KMS-11 (cell line): ENCODE data around the gene BTBD2.

ENCODE experiments used
- H2AFZ ChIP-seq: fragments of 200-600 bp; sonication (generic); 2 replicates; pipeline ENCODE4 v1.6.1; 2016; ENCODE audit warnings: antibody characterized with exemption, mixed run types, low read depth
- H3K27ac ChIP-seq: fragments of 200-600 bp; sonication (generic); 2 replicates; pipeline ENCODE4 v1.6.1; 2016; ENCODE audit warnings: mild to moderate bottlenecking, mixed run types
- H3K27me3 ChIP-seq: fragments of 200-600 bp; sonication (generic); 2 replicates; pipeline ENCODE4 v1.6.1; 2017; ENCODE audit warnings: mild to moderate bottlenecking, low read depth, mixed run types, moderate library complexity; ENCODE audit not compliant: insufficient read depth
- H3K36me3 ChIP-seq: fragments of 200-600 bp; sonication (generic); 2 replicates; pipeline ENCODE4 v1.6.1; 2017; ENCODE audit warnings: mild to moderate bottlenecking, mixed run types; ENCODE audit not compliant: insufficient read depth
- H3K4me1 ChIP-seq: fragments of 200-600 bp; sonication (generic); 2 replicates; pipeline ENCODE4 v1.6.1; 2016; ENCODE audit warnings: mild to moderate bottlenecking, low read depth, mixed run types; ENCODE audit not compliant: poor library complexity, severe bottlenecking
- H3K4me2 ChIP-seq: fragments of 200-600 bp; sonication (generic); 2 replicates; pipeline ENCODE4 v1.7.0; 2016; ENCODE audit warnings: mild to moderate bottlenecking, mixed run types
- H3K4me3 ChIP-seq: fragments of 200-600 bp; sonication (generic); IDR thresholded peaks from 2 replicates; pipeline ENCODE4 v1.6.1; 2017; ENCODE audit warnings: low read depth, low read length, mixed read lengths; ENCODE audit not compliant: insufficient read depth
- H3K79me2 ChIP-seq: fragments of 200-600 bp; sonication (generic); 2 replicates; pipeline ENCODE4 v1.6.1; 2016; ENCODE audit warnings: low read depth, mixed run types; ENCODE audit not compliant: insufficient read depth
- H3K9ac ChIP-seq: fragments of 200-600 bp; sonication (generic); 2 replicates; pipeline ENCODE4 v1.6.1; 2016; ENCODE audit warnings: mild to moderate bottlenecking, mixed run types
- H4K20me1 ChIP-seq: fragments of 200-600 bp; sonication (generic); 2 replicates; pipeline ENCODE4 v1.6.1; 2016; ENCODE audit warnings: mild to moderate bottlenecking, mixed run types; ENCODE audit not compliant: insufficient read depth
- CTCF ChIP-seq: fragments of 200-600 bp; sonication (generic); conservative IDR thresholded peaks from 2 replicates; pipeline ENCODE4 v1.6.1; 2017; ENCODE audit warnings: low read depth, mild to moderate bottlenecking, antibody characterized with exemption, low read length, moderate library complexity, mixed read lengths

BTBD2 gene

DNA sequence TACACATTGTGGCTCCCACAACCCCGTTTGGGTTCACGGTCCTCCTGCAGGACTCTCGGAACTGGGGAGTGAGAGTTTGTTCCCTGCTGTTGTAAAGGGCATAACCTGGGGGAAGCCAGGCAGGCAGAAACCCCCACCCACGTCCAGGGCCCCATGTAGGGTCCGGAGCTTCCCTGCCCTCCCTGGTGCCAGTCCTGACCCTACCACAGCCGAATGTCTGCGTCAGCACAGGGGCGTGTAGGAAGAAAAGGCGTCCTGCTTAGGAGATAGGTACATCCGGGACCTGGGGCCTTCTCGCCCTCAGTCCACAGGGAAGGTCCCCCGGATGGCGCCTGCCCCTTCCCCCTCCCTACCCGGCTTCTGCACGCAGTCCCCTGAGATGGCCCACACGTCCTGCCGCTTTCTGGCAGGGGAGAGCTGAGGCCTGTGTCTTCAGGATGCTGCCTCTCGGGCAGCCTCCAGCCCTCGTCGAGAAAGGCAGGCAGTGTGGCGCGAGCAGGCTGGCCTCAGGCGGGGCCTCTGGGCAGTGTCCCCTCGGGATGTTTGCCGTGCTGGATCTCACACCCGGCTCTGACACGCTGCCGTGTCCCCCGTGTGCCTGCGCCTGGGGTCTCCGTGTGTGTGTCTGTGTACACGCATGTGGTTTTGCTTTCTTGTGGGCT lies 55.5 kb downstream of the BTBD2 start:
- H3K27me3 ChIP-seq = no peaks in the 10 kb centered on the region
- no peak overlapping the region for H3K4me2 ChIP-seq
- H3K4me1 ChIP-seq = no peaks in the 10 kb centered on the region
- H4K20me1 ChIP-seq = no peaks in the 10 kb centered on the region
- H3K9ac ChIP-seq = no peak overlapping the region
- H3K27ac ChIP-seq = no peak overlapping the region
- TF ChIP-seq CTCF = no peak
- H2AFZ ChIP-seq = no peak overlapping the region
- peaks cover 24% of the 10 kb centered on the region; the same call in 1 of the 2 replicates for H3K79me2 ChIP-seq
- no peak overlapping the region for H3K4me3 ChIP-seq
- H3K36me3 ChIP-seq = no peaks in the 10 kb centered on the region

DNA sequence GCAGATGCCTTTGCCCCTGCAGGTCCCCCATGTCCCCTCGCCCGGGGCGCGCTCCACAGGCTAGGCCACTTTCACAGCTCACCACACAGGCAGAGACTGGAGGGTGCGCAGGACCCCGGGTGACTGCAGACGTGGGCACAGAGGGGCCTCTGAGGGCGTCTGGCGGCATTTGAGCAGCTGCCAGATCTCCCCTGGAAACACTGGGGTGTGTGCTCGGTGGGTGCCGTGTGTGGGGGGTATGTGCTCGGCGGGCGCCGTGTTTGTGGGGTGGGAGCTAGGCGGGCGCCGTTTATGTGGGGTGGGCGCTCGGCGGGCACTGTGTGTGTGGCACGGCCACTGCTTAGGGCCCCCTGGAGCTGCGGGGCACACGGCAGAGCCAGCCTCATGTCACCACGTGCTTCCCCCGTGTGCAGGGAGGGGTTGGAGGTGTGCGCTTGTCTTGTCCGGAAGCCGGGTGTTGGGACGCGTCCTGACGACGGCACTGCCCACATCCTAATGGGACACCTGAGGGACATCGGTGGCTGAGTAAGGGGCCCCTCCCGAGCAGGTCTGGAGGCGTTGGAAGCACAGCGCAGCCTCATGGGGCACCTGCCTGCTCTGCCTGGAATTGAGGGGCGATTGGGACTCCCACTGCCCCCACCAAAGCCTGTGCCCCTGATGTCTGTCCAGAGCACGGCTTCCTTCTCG lies 57.8 kb downstream of the BTBD2 start:
- no peak overlapping the region for H3K4me2 ChIP-seq
- no peak for TF ChIP-seq CTCF
- H2AFZ ChIP-seq = no peak overlapping the region
- H3K4me1 ChIP-seq = no peaks in the 10 kb centered on the region
- H3K27me3 ChIP-seq = no peaks in the 10 kb centered on the region
- no peak overlapping the region for H3K27ac ChIP-seq
- H3K79me2 ChIP-seq = peaks cover 45% of the 10 kb centered on the region
- H3K4me3 ChIP-seq = no peak overlapping the region
- H4K20me1 ChIP-seq = no peaks in the 10 kb centered on the region
- H3K9ac ChIP-seq = no peak overlapping the region
- H3K36me3 ChIP-seq = no peaks in the 10 kb centered on the region

DNA sequence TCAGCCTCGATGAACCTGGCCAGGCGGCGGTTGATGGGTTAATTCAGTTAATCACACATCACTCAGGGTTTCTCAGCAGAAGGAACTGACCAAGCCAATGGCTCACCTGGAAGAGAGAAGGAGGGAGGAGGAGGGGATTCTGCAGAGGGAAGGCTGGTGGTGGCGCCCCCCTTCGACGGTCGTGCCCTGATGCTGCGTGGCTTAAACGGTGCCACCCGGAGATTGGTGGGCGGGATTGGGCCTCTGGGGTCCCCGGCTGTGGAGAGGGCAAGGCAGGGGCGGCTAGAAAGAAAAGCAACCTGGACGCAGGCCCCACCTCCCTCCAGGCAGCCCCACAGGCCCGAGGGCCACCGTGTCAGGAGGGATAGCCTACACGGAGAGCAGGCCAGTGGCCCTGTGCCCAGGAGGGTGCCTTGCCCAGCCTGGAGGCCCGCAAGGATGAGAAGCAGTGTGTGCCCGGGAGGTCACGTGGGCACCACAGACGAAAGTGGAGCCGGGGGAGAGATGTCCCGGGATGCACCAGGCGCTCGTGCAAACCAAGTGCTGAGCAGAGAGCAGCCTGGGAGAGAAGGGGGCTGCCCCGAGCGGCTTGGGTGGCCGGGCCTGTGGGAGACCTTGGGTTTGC lies 58.5 kb downstream of the BTBD2 start:
- Histone ChIP-seq H3K4me2 (no peak overlapping the region), H3K36me3 (no peaks in the 10 kb centered on the region), H3K4me1 (no peaks in the 10 kb centered on the region), H3K9ac (no peak overlapping the region), H3K27ac (no peak overlapping the region), H2AFZ (no peak overlapping the region), H3K4me3 (no peak overlapping the region), H4K20me1 (no peaks in the 10 kb centered on the region), H3K27me3 (no peaks in the 10 kb centered on the region), H3K79me2 (peaks cover 52% of the 10 kb centered on the region)
- TF ChIP-seq CTCF = no peak

DNA sequence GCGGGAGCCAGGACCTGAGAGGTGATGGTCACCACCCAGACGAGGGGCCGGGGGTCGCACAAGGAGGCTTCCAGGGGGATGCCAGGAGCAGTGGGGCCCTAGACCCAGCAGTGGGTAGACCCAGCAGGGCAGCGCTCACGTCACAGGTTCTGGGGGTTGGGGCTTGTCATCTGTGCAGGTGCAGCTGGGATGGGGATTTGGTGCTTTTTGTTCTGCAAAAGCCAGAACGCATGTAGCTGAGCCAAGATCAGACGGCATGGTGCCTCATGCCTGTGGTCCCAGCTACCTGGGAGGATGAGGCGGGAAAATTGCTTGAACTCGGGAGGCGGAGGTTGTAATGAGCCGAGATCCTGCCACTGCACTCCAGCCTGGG lies 59.4 kb downstream of the BTBD2 start:
- Histone ChIP-seq H3K36me3 (no peaks in the 10 kb centered on the region), H2AFZ (no peak overlapping the region), H3K79me2 (peaks cover 55% of the 10 kb centered on the region), H3K9ac (no peak overlapping the region), H3K4me3 (no peak overlapping the region), H3K27me3 (no peaks in the 10 kb centered on the region), H3K4me1 (no peaks in the 10 kb centered on the region), H3K4me2 (no peak overlapping the region), H3K27ac (no peak overlapping the region), H4K20me1 (no peaks in the 10 kb centered on the region)
- no peak for TF ChIP-seq CTCF
